ENCODE data around the gene ETV5. TPM values are rescaled to one million over a fixed set of nuclear protein-coding genes. Genes with fewer than 3 reads are reported as not detected.

The ETV5 gene
- total and polyA plus RNA-seq, 2 donors (not counting 1 experiment from before 2014, with no cell fraction given) = 0.12 to 0.74 TPM

GRCh38 chr3:186154641-186155040 lies 45.8 kb upstream of the ETV5 start:
- TF ChIP-seq, protein P1, sequence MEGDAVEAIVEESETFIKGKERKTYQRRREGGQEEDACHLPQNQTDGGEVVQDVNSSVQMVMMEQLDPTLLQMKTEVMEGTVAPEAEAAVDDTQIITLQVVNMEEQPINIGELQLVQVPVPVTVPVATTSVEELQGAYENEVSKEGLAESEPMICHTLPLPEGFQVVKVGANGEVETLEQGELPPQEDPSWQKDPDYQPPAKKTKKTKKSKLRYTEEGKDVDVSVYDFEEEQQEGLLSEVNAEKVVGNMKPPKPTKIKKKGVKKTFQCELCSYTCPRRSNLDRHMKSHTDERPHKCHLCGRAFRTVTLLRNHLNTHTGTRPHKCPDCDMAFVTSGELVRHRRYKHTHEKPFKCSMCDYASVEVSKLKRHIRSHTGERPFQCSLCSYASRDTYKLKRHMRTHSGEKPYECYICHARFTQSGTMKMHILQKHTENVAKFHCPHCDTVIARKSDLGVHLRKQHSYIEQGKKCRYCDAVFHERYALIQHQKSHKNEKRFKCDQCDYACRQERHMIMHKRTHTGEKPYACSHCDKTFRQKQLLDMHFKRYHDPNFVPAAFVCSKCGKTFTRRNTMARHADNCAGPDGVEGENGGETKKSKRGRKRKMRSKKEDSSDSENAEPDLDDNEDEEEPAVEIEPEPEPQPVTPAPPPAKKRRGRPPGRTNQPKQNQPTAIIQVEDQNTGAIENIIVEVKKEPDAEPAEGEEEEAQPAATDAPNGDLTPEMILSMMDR (IDR thresholded peaks at IDR 0.05) = no peak
- no peak for TF ChIP-seq EZH2 (IDR thresholded peaks at IDR 0.05; ENCODE audit: borderline replicate concordance, insufficient read depth, low read depth, low read length, poor library complexity, severe bottlenecking)
- intact Hi-C loops (cut with micrococcal nuclease) = loop anchor here (5.0 kb wide), 1 partner anchor 38 kb away; no protein-coding TSS in a partner anchor
- H3K36me3 ChIP-seq (replicated peaks in 1 of 2; ENCODE audit: control extremely low read depth in 1 of 2, control insufficient read depth in 1 of 2, extremely low read depth in 1 of 2, insufficient read depth in 2 of 2, low read length in 1 of 2) = no peaks in the 10 kb centered on the region
- H3K4me2 ChIP-seq (replicated peaks; ENCODE audit: low read depth, low read length, poor library complexity, severe bottlenecking) = no peak overlapping the region
- H3K9me3 ChIP-seq (ENCODE audit: control extremely low read depth in 1 of 3, control insufficient read depth in 2 of 3, insufficient read depth in 1 of 3, low read length in 2 of 3) = no peaks in the 10 kb centered on the region
- 100% methylated on average over 2 of the region's 2 CpGs for WGBS (ENCODE audit: insufficient coverage)
- no peak overlapping the region for H3K4me3 Mint-ChIP-seq
- no peaks in the 10 kb centered on the region for H4K20me1 ChIP-seq (ENCODE audit: control insufficient read depth, insufficient read depth, low read length, poor library complexity, severe bottlenecking)
- no peaks in the 10 kb centered on the region for H3K79me2 ChIP-seq (ENCODE audit: control insufficient read depth, insufficient read depth, low read length)
- ATAC-seq (ENCODE audit: low read depth) = no peak
- no peaks in the 10 kb centered on the region for H3K27me3 ChIP-seq (replicated peaks in 1 of 4; ENCODE audit: control extremely low read depth in 1 of 4, control insufficient read depth in 3 of 4, insufficient read depth in 4 of 4, low read length in 3 of 4)
- no peaks in the 10 kb centered on the region for H3K27me3 Mint-ChIP-seq
- H3K9me3 Mint-ChIP-seq (ENCODE audit: insufficient read depth) = no peaks in the 10 kb centered on the region
- no peak overlapping the region for H3K4me3 ChIP-seq (ENCODE audit: control extremely low read depth in 1 of 5, extremely low read depth in 1 of 5, insufficient read depth in 1 of 5, low read depth in 2 of 5, low read length in 4 of 5)
- H3K9ac ChIP-seq (ENCODE audit: low read length) = no peak overlapping the region
- H3K27ac Mint-ChIP-seq = peak overlapping the region; percentile 56
- peaks cover 35% of the 10 kb centered on the region for H3K4me1 Mint-ChIP-seq
- POLR2A ChIA-PET = no interaction called here
- no peak overlapping the region for H2AFZ ChIP-seq (ENCODE audit: insufficient read depth, low read depth, low read length, poor library complexity, severe bottlenecking)
- CTCF ChIA-PET = no interaction called here
- H3K27ac ChIP-seq (ENCODE audit: low read length in 2 of 2) = no peak overlapping the region
- DNase-seq = no peak
- peaks cover 28 to 40% of the 10 kb centered on the region in 2 donors for H3K4me1 ChIP-seq (ENCODE audit: control insufficient read depth in 2 of 2, insufficient read depth in 2 of 2, low read length in 2 of 2)

- peak overlapping the region; percentile 40 for H2AFZ ChIP-seq (ENCODE audit: insufficient read depth, low read depth, low read length, poor library complexity, severe bottlenecking)
- WGBS (ENCODE audit: insufficient coverage) = no CpG with 5 or more reads among the region's 9 CpGs
- no peaks in the 10 kb centered on the region for H3K9me3 Mint-ChIP-seq (ENCODE audit: insufficient read depth)
- POLR2A ChIA-PET = interaction anchor here (0.6 to 0.7 kb wide), 2 partner anchors 66 to 98 kb away, joined by 4 read pairs; no protein-coding TSS in a partner anchor
- H3K4me1 Mint-ChIP-seq = peaks cover 35% of the 10 kb centered on the region
- CTCF ChIA-PET = interaction anchor here (0.9 to 1.9 kb wide), 3 partner anchors 33 to 387 kb away, joined by 6 read pairs; no protein-coding TSS in a partner anchor
- peak; percentile 90 for ATAC-seq (ENCODE audit: low read depth)
- H3K4me2 ChIP-seq (replicated peaks; ENCODE audit: low read depth, low read length, poor library complexity, severe bottlenecking) = peak overlapping the region; percentile 58
- TF ChIP-seq, protein P1 (IDR thresholded peaks at IDR 0.05) = no peak
- TF ChIP-seq EZH2 (IDR thresholded peaks at IDR 0.05; ENCODE audit: borderline replicate concordance, insufficient read depth, low read depth, low read length, poor library complexity, severe bottlenecking) = no peak
- H4K20me1 ChIP-seq (ENCODE audit: control insufficient read depth, insufficient read depth, low read length, poor library complexity, severe bottlenecking) = no peaks in the 10 kb centered on the region
- peak overlapping the region; percentile 95 for H3K27ac Mint-ChIP-seq
- H3K9me3 ChIP-seq (ENCODE audit: control extremely low read depth in 1 of 3, control insufficient read depth in 2 of 3, insufficient read depth in 1 of 3, low read length in 2 of 3) = no peaks in the 10 kb centered on the region
- H3K9ac ChIP-seq (ENCODE audit: low read length) = peak overlapping the region; percentile 41
- H3K4me1 ChIP-seq (ENCODE audit: control insufficient read depth in 2 of 2, insufficient read depth in 2 of 2, low read length in 2 of 2) = peaks cover 28 to 40% of the 10 kb centered on the region in 2 donors
- peak; percentile 88 for DNase-seq
- peak overlapping the region; percentile 60 for H3K4me3 Mint-ChIP-seq
- peak overlapping the region in 3 of 5 experiments; percentile 29 to 34 (median 30) for H3K4me3 ChIP-seq (ENCODE audit: control extremely low read depth in 1 of 5, extremely low read depth in 1 of 5, insufficient read depth in 1 of 5, low read depth in 2 of 5, low read length in 4 of 5)
- no peaks in the 10 kb centered on the region for H3K79me2 ChIP-seq (ENCODE audit: control insufficient read depth, insufficient read depth, low read length)
- H3K27me3 ChIP-seq (replicated peaks in 1 of 4; ENCODE audit: control extremely low read depth in 1 of 4, control insufficient read depth in 3 of 4, insufficient read depth in 4 of 4, low read length in 3 of 4) = no peaks in the 10 kb centered on the region
- H3K27me3 Mint-ChIP-seq = no peaks in the 10 kb centered on the region
- no peaks in the 10 kb centered on the region for H3K36me3 ChIP-seq (replicated peaks in 1 of 2; ENCODE audit: control extremely low read depth in 1 of 2, control insufficient read depth in 1 of 2, extremely low read depth in 1 of 2, insufficient read depth in 2 of 2, low read length in 1 of 2)
- intact Hi-C loops (cut with micrococcal nuclease) = loop anchor here (1.0 to 5.0 kb wide), 4 partner anchors 39 to 382 kb away; partner anchors contain the start of gene ETV5
- peak overlapping the region; percentile 81 to 89 for H3K27ac ChIP-seq (ENCODE audit: low read length in 2 of 2)
Measured at GRCh38 chr3:186152889-186153292, 44.0 kb upstream of the ETV5 start.
